ENCODE measurements around the gene MCTP1.

- TF ChIP-seq YY1 (IDR thresholded peaks at IDR 0.05; ENCODE audit: low read depth) = no peak
- TF ChIP-seq, protein P1, sequence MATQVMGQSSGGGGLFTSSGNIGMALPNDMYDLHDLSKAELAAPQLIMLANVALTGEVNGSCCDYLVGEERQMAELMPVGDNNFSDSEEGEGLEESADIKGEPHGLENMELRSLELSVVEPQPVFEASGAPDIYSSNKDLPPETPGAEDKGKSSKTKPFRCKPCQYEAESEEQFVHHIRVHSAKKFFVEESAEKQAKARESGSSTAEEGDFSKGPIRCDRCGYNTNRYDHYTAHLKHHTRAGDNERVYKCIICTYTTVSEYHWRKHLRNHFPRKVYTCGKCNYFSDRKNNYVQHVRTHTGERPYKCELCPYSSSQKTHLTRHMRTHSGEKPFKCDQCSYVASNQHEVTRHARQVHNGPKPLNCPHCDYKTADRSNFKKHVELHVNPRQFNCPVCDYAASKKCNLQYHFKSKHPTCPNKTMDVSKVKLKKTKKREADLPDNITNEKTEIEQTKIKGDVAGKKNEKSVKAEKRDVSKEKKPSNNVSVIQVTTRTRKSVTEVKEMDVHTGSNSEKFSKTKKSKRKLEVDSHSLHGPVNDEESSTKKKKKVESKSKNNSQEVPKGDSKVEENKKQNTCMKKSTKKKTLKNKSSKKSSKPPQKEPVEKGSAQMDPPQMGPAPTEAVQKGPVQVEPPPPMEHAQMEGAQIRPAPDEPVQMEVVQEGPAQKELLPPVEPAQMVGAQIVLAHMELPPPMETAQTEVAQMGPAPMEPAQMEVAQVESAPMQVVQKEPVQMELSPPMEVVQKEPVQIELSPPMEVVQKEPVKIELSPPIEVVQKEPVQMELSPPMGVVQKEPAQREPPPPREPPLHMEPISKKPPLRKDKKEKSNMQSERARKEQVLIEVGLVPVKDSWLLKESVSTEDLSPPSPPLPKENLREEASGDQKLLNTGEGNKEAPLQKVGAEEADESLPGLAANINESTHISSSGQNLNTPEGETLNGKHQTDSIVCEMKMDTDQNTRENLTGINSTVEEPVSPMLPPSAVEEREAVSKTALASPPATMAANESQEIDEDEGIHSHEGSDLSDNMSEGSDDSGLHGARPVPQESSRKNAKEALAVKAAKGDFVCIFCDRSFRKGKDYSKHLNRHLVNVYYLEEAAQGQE (IDR thresholded peaks at IDR 0.05; ENCODE audit: low read depth) = no peak
- no peak for TF ChIP-seq CEBPB (IDR thresholded peaks at IDR 0.05)
- no peak for TF ChIP-seq MAX (IDR thresholded peaks at IDR 0.05)
- TF ChIP-seq, protein P2, sequence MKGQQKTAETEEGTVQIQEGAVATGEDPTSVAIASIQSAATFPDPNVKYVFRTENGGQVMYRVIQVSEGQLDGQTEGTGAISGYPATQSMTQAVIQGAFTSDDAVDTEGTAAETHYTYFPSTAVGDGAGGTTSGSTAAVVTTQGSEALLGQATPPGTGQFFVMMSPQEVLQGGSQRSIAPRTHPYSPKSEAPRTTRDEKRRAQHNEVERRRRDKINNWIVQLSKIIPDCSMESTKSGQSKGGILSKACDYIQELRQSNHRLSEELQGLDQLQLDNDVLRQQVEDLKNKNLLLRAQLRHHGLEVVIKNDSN (IDR thresholded peaks at IDR 0.05) = no peak
These were observed 533.4 kb downstream of the MCTP1 start for GRCh38 chr5:94751460-94751859.
